ENCODE results near the gene CIITA.

Gene CIITA

GRCh38 chr16:10833271-10833670 lies 43.7 kb upstream of the CIITA start:
- DNase-seq (ENCODE audit: extremely low read depth, low read depth), result no peak
- no peak for TF ChIP-seq CTCF (IDR thresholded peaks at IDR 0.05; ENCODE audit: low read depth, low read length)

DNA sequence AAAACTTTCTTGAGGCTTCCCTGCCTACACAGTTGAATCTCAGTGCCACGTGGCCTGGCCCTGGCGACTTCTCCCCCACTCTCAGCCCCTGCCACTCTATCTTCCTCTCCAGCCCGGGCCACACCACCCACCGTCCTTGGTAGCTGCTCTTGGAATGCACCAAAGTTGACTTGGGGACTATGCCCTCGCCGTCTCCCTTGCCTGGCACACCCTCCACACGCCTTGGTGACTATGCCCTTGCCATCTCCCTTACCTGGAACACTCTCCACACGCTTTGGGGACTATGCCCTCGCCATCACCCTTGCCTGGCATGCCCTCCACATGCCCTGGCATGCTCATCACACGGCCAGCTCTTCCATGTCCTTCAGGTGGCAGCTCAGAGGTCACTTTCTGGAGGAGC lies 42.9 kb upstream of the CIITA start:
- DNase-seq (ENCODE audit: extremely low read depth, low read depth), result no peak
- TF ChIP-seq CTCF (IDR thresholded peaks at IDR 0.05; ENCODE audit: low read depth, low read length), result no peak

DNA sequence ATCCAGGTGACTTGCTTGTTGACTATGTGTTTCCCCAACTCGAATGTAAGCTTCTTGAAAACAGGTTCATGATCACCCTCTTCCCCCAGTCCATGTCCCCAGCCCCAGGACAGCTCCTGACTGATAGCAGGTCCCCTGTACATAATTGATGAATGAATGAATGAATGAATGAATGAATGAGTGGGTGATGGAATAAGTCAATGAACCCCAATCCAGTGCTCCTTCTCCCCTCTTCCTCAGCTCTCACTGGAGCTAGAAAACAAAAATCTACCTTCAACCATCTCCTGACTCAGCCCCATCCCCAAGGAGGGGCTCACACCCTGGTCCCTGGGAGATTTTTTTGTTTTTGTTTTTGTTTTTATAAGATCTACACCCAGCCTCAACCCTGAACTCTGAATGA lies 42.2 kb upstream of the CIITA start:
- DNase-seq (ENCODE audit: extremely low read depth, low read depth), result no peak
- TF ChIP-seq CTCF (IDR thresholded peaks at IDR 0.05; ENCODE audit: low read depth, low read length), result no peak

GRCh38 chr16:10835281-10835931 lies 41.6 kb upstream of the CIITA start:
- DNase-seq (ENCODE audit: extremely low read depth, low read depth), result no peak
- no peak for TF ChIP-seq CTCF (IDR thresholded peaks at IDR 0.05; ENCODE audit: low read depth, low read length)

- TF ChIP-seq CTCF (IDR thresholded peaks at IDR 0.05; ENCODE audit: low read depth, low read length), result no peak
These were observed 40.7 kb upstream of the CIITA start for GRCh38 chr16:10836174-10836853.

DNA sequence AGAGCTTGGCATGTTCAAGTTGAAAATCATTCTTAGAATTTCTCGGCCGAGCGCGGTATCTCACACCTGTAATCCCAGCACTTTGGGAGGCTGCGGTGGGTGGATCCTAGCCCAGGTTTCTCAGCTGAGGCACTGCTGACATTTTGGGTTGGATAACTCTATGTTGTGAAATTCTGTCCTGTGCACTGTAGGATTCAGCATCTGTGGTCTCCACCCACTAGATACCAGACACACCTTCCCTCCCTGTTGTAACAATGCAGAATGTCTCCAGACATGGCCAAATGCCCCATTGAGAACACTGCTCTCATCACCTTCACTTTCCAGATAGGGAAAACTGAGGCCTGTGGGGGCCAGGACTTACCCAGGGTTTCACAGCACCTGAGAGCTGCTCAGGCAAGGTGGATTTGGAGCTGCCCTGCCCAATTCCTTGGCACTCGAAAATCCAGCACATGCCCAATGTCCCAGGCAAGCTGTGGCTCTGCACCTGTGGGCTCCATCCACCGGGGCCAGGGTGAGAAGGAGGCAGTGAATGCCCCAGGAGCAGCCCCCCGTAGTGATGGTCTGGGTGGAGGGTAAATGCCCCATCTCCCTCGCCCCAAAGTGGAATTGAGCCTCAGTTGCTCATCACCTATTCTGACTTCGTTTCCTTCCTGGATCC lies 38.3 kb upstream of the CIITA start:
- no peak for DNase-seq (ENCODE audit: extremely low read depth, low read depth)
- TF ChIP-seq CTCF (IDR thresholded peaks at IDR 0.05; ENCODE audit: low read depth, low read length), result no peak

More at GRCh38 chr16:10836174-10836853, 40.7 kb upstream of the CIITA start:
- DNase-seq (ENCODE audit: extremely low read depth, low read depth), result no peak

DNA sequence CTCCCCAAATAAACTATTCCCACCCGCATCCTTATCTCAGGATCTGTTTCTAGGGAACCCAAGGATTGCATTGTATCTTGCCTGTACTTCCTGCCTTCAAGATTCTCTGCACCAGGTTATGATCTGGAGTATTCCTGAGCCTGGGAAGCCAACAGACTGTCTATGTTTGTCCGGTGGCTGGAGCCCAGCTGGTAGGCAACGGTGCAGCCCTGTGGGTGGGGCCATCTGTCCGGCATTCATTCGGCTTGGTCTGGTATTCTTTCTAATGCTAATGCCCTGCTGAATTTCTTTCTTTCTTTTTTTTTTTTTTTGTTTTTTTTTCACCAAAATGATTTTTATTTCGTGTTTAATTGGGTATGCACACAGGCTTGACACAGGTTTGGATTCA lies 37.7 kb upstream of the CIITA start:
- DNase-seq (ENCODE audit: extremely low read depth, low read depth), result no peak
- no peak for TF ChIP-seq CTCF (IDR thresholded peaks at IDR 0.05; ENCODE audit: low read depth, low read length)

All from AG09319 (cell line).